Liver (tissue), 9 donors: ENCODE measurements around the gene ATP4B. TPM values are rescaled to one million over a fixed set of nuclear protein-coding genes. Genes with fewer than 3 reads are reported as not detected.

Experiments used
- DNase-seq: peaks from one replicate; pipeline ENCODE4 v3.0.0-alpha.2; 2017; ENCODE audit warnings: low spot score
- H3K27ac ChIP-seq, 2 donors: one replicate each; pipeline ENCODE4 v1.7.0; 2013; ENCODE audit warnings: inconsistent platforms in 2 of 2, low read length in 2 of 2, control low read depth in 1 of 2, low read depth in 1 of 2, mild to moderate bottlenecking in 1 of 2
- H3K27me3 ChIP-seq, 4 donors: one replicate each; pipeline versions ENCODE4 v1.6.1 to v1.7.0; 2013; ENCODE audit warnings: low read length in 3 of 4, inconsistent platforms in 1 of 4, mild to moderate bottlenecking in 1 of 4, moderate library complexity in 1 of 4; ENCODE audit not compliant: control insufficient read depth in 4 of 4, insufficient read depth in 4 of 4
- H3K36me3 ChIP-seq, 4 donors: one replicate each; pipeline versions ENCODE4 v1.6.1 to v1.7.0; 2013; ENCODE audit warnings: low read length in 3 of 4, mild to moderate bottlenecking in 3 of 4, low read depth in 1 of 4, moderate library complexity in 1 of 4; ENCODE audit not compliant: control insufficient read depth in 4 of 4, insufficient read depth in 3 of 4
- H3K4me1 ChIP-seq, 4 donors: one replicate each; pipeline versions ENCODE4 v1.6.1 to v1.7.0; 2013; ENCODE audit warnings: low read length in 3 of 4, mild to moderate bottlenecking in 3 of 4, moderate library complexity in 1 of 4; ENCODE audit not compliant: control insufficient read depth in 4 of 4, insufficient read depth in 4 of 4
- H3K4me3 ChIP-seq, 3 donors: one replicate each; pipeline versions ENCODE4 v1.6.1 to v1.7.0; 2013; ENCODE audit warnings: low read length in 3 of 3, control low read depth in 1 of 3, low read depth in 1 of 3, mild to moderate bottlenecking in 1 of 3
- H3K9ac ChIP-seq, 2 donors: one replicate each; pipeline ENCODE4 v1.7.0; 2013; ENCODE audit warnings: low read length in 2 of 2, mild to moderate bottlenecking in 2 of 2, moderate library complexity in 2 of 2, control low read depth in 1 of 2, low read depth in 1 of 2
- H3K9me3 ChIP-seq, 4 donors: one replicate each; pipeline versions ENCODE4 v1.6.1 to v1.7.0; 2013; ENCODE audit warnings: low read length in 3 of 4; ENCODE audit not compliant: control insufficient read depth in 4 of 4
- ATF3 ChIP-seq: IDR thresholded peaks from 2 replicates; pipeline ENCODE4 v1.6.1; 2016; ENCODE audit warnings: antibody characterized with exemption
- EGR1 ChIP-seq, 2 donors: IDR thresholded peaks; 2 replicates each; pipeline ENCODE4 v1.6.1; 2016 to 2018; ENCODE audit warnings: antibody characterized with exemption in 2 of 2, low read depth in 2 of 2
- FOXA1 ChIP-seq: IDR thresholded peaks from 2 replicates; pipeline ENCODE4 v1.6.1; 2016; ENCODE audit warnings: antibody characterized with exemption
- GABPA ChIP-seq, 2 donors: IDR thresholded peaks in 1 of 2; conservative IDR thresholded peaks in 1 of 2; 2 replicates each; pipeline ENCODE4 v1.6.1; 2016; ENCODE audit warnings: antibody characterized with exemption in 2 of 2, mild to moderate bottlenecking in 1 of 2, moderate library complexity in 1 of 2
- HNF4A ChIP-seq, 2 donors: conservative IDR thresholded peaks; 2 replicates each; pipeline ENCODE4 v1.6.1; 2016; ENCODE audit warnings: antibody characterized with exemption in 2 of 2, mild to moderate bottlenecking in 2 of 2
- HNF4G ChIP-seq: IDR thresholded peaks from 2 replicates; pipeline ENCODE4 v1.6.1; 2016; ENCODE audit warnings: antibody characterized with exemption
- JUND ChIP-seq, 2 donors: IDR thresholded peaks; 2 replicates each; pipeline ENCODE4 v1.6.1; 2016; ENCODE audit warnings: antibody characterized with exemption in 2 of 2
- NR2F2 ChIP-seq: IDR thresholded peaks from 2 replicates; pipeline ENCODE4 v1.6.1; 2016; ENCODE audit warnings: antibody characterized with exemption
- RAD21 ChIP-seq, 2 donors: IDR thresholded peaks; 2 replicates each; pipeline ENCODE4 v1.6.1; 2016; ENCODE audit warnings: antibody characterized with exemption in 2 of 2, mild to moderate bottlenecking in 2 of 2
- RXRA ChIP-seq, 2 donors: IDR thresholded peaks; 2 replicates each; pipeline ENCODE4 v1.6.1; 2017 to 2018; ENCODE audit warnings: antibody characterized with exemption in 2 of 2, mild to moderate bottlenecking in 1 of 2
- SP1 ChIP-seq: IDR thresholded peaks from 2 replicates; pipeline ENCODE4 v1.6.1; 2018; ENCODE audit warnings: antibody characterized with exemption, mild to moderate bottlenecking
- TAF1 ChIP-seq: conservative IDR thresholded peaks from 2 replicates; pipeline ENCODE4 v1.6.1; 2016; ENCODE audit warnings: antibody characterized with exemption, mild to moderate bottlenecking
- YY1 ChIP-seq: IDR thresholded peaks from 2 replicates; pipeline ENCODE4 v1.6.1; 2016; ENCODE audit warnings: antibody characterized with exemption, mild to moderate bottlenecking
- WGBS: extraction: QIAGEN DNeasy Blood & Tissue Kit; methylation state at CpG from one replicate; pipeline ENCODE4 v1.1.7; 2013; 5-methylcytosine and 5-hydroxymethylcytosine counted together
- polyA plus RNA-seq, 2 donors: library from polyadenylated mRNA; stranded (reverse) in 1 of 2; unstranded in 1 of 2; fragments of 200-250 nt in 1 of 2; fragments of >200 nt in 1 of 2; fragmentation: Nextera tagmentation in 1 of 2; extraction: Ambion mirVana in 1 of 2; gene quantifications; one replicate each; pipeline versions ENCODE4 v1.2.1 to v1.2.3, GENCODE V29; 2013 to 2015
- total RNA-seq, 2 donors: library from RNA; depleted of rRNA; stranded (reverse); fragments of >200 nt; gene quantifications; one replicate each; pipeline ENCODE4 v1.2.3, GENCODE V29; 2014
- TF ChIP-seq, protein P1 (sequence below): IDR thresholded peaks from 2 replicates; pipeline ENCODE4 v1.6.1; 2016; ENCODE audit warnings: antibody characterized with exemption, mild to moderate bottlenecking
- TF ChIP-seq, protein P2 (sequence below): fragments of 150-350 bp; IDR thresholded peaks from 2 replicates; pipeline ENCODE4 v1.5.1; 2017; ENCODE audit warnings: improper control_type of control experiment, low read depth, low read length; ENCODE audit not compliant: missing input control
- TF ChIP-seq, protein P3 (sequence below): IDR thresholded peaks from 2 replicates; pipeline ENCODE4 v1.6.1; 2016; ENCODE audit warnings: antibody characterized with exemption
- TF ChIP-seq, protein P4 (sequence below): IDR thresholded peaks from 2 replicates; pipeline ENCODE4 v1.6.1; 2016; ENCODE audit warnings: antibody characterized with exemption
- donor health status: healthy.
- donor health status: healthy.
- donor health status: healthy.
- donor health status: healthy.
- donor health status: healthy.

ATP4B gene
- total and polyA plus RNA-seq, 4 donors: not detected

DNA sequence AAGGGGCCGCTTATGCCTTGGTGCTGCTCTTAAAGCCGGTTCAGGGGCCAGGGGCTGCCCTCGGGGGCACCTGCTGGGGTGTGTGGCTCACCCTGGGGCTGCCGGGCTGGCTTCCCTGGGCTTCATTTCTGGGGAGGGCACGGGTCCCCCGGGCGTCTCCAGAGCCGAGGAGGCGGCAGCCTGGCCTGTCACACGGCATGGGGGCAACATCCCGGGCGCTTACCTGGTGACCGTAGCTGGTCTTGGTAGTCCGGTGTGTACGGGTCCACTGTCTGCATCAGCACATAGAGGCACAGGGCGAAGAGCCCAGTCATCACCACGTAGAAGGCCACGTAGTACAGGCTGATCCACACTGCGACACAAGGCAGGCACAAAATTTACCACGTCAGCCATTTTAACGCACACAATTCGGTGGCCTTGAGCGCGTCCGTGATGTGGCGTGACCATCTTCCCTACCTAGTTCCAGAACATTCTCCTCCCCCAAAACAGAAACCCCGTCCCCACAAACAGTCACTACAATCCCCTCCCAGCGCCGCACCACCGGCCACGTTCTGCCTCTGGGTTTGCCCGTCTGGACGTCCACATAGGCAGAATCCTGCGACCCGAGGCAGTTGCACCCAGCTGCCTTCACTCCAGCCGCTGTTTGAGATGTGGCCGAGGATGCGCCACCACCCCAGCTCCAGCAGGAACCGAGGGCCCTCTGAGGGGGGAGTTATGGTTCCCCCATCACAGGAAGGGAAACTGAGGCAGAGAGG lies 3.2 kb downstream of the ATP4B start (continued):
- TF ChIP-seq, protein P1, sequence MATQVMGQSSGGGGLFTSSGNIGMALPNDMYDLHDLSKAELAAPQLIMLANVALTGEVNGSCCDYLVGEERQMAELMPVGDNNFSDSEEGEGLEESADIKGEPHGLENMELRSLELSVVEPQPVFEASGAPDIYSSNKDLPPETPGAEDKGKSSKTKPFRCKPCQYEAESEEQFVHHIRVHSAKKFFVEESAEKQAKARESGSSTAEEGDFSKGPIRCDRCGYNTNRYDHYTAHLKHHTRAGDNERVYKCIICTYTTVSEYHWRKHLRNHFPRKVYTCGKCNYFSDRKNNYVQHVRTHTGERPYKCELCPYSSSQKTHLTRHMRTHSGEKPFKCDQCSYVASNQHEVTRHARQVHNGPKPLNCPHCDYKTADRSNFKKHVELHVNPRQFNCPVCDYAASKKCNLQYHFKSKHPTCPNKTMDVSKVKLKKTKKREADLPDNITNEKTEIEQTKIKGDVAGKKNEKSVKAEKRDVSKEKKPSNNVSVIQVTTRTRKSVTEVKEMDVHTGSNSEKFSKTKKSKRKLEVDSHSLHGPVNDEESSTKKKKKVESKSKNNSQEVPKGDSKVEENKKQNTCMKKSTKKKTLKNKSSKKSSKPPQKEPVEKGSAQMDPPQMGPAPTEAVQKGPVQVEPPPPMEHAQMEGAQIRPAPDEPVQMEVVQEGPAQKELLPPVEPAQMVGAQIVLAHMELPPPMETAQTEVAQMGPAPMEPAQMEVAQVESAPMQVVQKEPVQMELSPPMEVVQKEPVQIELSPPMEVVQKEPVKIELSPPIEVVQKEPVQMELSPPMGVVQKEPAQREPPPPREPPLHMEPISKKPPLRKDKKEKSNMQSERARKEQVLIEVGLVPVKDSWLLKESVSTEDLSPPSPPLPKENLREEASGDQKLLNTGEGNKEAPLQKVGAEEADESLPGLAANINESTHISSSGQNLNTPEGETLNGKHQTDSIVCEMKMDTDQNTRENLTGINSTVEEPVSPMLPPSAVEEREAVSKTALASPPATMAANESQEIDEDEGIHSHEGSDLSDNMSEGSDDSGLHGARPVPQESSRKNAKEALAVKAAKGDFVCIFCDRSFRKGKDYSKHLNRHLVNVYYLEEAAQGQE: no peak
- TF ChIP-seq HNF4A (conservative IDR thresholded peaks at IDR 0.05) (no peak), SP1 (no peak), ATF3 (no peak), YY1 (no peak)
- TF ChIP-seq, protein P2, sequence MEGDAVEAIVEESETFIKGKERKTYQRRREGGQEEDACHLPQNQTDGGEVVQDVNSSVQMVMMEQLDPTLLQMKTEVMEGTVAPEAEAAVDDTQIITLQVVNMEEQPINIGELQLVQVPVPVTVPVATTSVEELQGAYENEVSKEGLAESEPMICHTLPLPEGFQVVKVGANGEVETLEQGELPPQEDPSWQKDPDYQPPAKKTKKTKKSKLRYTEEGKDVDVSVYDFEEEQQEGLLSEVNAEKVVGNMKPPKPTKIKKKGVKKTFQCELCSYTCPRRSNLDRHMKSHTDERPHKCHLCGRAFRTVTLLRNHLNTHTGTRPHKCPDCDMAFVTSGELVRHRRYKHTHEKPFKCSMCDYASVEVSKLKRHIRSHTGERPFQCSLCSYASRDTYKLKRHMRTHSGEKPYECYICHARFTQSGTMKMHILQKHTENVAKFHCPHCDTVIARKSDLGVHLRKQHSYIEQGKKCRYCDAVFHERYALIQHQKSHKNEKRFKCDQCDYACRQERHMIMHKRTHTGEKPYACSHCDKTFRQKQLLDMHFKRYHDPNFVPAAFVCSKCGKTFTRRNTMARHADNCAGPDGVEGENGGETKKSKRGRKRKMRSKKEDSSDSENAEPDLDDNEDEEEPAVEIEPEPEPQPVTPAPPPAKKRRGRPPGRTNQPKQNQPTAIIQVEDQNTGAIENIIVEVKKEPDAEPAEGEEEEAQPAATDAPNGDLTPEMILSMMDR: no peak

DNA sequence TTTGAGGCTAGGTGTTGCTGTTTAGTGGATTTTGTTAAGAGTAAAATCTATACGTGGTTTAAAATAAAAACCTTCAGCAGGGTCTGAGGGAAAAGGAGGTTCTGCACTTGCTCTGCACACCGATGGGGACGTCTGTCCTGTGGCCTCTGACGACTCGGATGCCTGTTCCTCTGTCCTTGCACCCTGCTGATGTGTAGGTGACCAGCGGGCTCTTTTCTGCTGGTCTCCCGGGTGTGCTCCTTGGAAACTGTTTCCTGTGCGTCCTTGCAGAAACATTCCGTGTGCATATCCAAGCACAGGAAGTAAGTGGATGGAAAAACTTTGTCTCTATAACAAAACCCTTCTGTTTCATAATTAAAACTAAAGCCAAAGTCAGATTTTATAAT lies 3.8 kb downstream of the ATP4B start:
- TF ChIP-seq, protein P2: no peak
- TF ChIP-seq NR2F2 (no peak), ATF3 (no peak), HNF4A (conservative IDR thresholded peaks at IDR 0.05) (no peak), JUND (IDR thresholded peaks at IDR 0.05) (no peak), FOXA1 (no peak), RAD21 (IDR thresholded peaks at IDR 0.05) (no peak), YY1 (no peak), TAF1 (no peak), EGR1 (IDR thresholded peaks at IDR 0.05; ENCODE audit: low read depth in 2 of 2) (no peak), HNF4G (no peak), GABPA (IDR thresholded peaks at IDR 0.05 in 1 of 2, conservative IDR thresholded peaks at IDR 0.05 in 1 of 2) (no peak), RXRA (IDR thresholded peaks at IDR 0.05) (no peak)
- TF ChIP-seq, protein P3, sequence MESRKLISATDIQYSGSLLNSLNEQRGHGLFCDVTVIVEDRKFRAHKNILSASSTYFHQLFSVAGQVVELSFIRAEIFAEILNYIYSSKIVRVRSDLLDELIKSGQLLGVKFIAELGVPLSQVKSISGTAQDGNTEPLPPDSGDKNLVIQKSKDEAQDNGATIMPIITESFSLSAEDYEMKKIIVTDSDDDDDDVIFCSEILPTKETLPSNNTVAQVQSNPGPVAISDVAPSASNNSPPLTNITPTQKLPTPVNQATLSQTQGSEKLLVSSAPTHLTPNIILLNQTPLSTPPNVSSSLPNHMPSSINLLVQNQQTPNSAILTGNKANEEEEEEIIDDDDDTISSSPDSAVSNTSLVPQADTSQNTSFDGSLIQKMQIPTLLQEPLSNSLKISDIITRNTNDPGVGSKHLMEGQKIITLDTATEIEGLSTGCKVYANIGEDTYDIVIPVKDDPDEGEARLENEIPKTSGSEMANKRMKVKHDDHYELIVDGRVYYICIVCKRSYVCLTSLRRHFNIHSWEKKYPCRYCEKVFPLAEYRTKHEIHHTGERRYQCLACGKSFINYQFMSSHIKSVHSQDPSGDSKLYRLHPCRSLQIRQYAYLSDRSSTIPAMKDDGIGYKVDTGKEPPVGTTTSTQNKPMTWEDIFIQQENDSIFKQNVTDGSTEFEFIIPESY: no peak
- TF ChIP-seq, protein P1: no peak
- TF ChIP-seq, protein P4, sequence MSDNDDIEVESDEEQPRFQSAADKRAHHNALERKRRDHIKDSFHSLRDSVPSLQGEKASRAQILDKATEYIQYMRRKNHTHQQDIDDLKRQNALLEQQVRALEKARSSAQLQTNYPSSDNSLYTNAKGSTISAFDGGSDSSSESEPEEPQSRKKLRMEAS: no peak
- no peak for DNase-seq
- Histone ChIP-seq H3K27me3 (no peaks in the 10 kb centered on the region), H3K4me3 (no peak overlapping the region), H3K36me3 (no peaks in the 10 kb centered on the region), H3K4me1 (no peaks in the 10 kb centered on the region), H3K9ac (no peak overlapping the region), H3K9me3 (no peaks in the 10 kb centered on the region), H3K27ac (no peak overlapping the region)
- 77% methylated on average over 9 of the region's 9 CpGs for WGBS
